ENCODE data around the gene PCA3. TPM values are rescaled to one million over a fixed set of nuclear protein-coding genes. Genes with fewer than 3 reads are reported as not detected.

The PCA3 gene
- total RNA-seq: not detected in 2 replicates
- total RNA-seq (2013): 0.19 TPM
- polyA plus RNA-seq: 0.09 TPM in 1 of 2 replicates, not detected in the other
- 0.29 TPM in 1 of 2 replicates, not detected in the other for polyA minus RNA-seq

DNA sequence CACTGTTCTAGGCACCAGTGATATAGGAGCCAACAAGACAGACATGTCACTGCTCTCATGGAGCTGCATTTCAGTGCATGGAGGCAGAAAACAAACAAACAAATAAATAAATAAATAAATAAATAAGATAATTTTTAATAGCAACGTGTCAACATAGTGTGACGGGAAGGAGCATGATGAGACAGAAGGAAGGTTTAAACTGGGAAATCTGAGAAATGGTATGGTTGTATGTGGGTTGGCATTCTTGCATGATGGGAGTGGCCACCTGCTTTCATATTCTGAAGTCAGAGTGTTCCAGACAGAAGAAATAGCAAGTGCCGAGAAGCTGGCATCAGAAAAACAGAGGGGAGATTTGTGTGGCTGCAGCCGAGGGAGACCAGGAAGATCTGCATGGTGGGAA, at the start of gene PCA3:
TSS of gene PCA3 (plus strand) at position 301 of the 400 bp plus-strand sequence.
- H2AFZ ChIP-seq (ENCODE audit: insufficient read depth, low read depth, low read length, poor library complexity, severe bottlenecking): no peak within 1 kb of the TSS
- ChIA-PET CTCF (no interaction called here), POLR2A (no interaction called here)
- no peak within 1 kb of the TSS for H3K4me2 ChIP-seq (replicated peaks; ENCODE audit: low read depth, low read length, poor library complexity, severe bottlenecking)
- no peak within 1 kb of the TSS for H3K4me3 ChIP-seq (ENCODE audit: control extremely low read depth in 1 of 5, extremely low read depth in 1 of 5, insufficient read depth in 1 of 5, low read depth in 2 of 5, low read length in 4 of 5)
- H3K79me2 ChIP-seq (ENCODE audit: control insufficient read depth, insufficient read depth, low read length): no peaks in the 10 kb centered on the region
- no peak within 1 kb of the TSS for H3K9ac ChIP-seq (ENCODE audit: low read length)
- H3K27ac ChIP-seq (ENCODE audit: low read length in 2 of 2): no peak within 1 kb of the TSS
- H3K4me1 ChIP-seq (ENCODE audit: control insufficient read depth in 2 of 2, insufficient read depth in 2 of 2, low read length in 2 of 2): peaks cover 17 to 18% of the 10 kb centered on the region in 2 donors
- no peak within 1 kb of the TSS for H3K27ac Mint-ChIP-seq
- H3K36me3 ChIP-seq (replicated peaks in 1 of 2; ENCODE audit: control extremely low read depth in 1 of 2, control insufficient read depth in 1 of 2, extremely low read depth in 1 of 2, insufficient read depth in 2 of 2, low read length in 1 of 2): no peaks in the 10 kb centered on the region
- H3K4me3 Mint-ChIP-seq: no peak within 1 kb of the TSS
- no peaks in the 10 kb centered on the region for H3K9me3 Mint-ChIP-seq (ENCODE audit: insufficient read depth)
- H3K9me3 ChIP-seq (ENCODE audit: control extremely low read depth in 1 of 3, control insufficient read depth in 2 of 3, insufficient read depth in 1 of 3, low read length in 2 of 3): no peaks in the 10 kb centered on the region
- no peaks in the 10 kb centered on the region for H4K20me1 ChIP-seq (ENCODE audit: control insufficient read depth, insufficient read depth, low read length, poor library complexity, severe bottlenecking)
- H3K4me1 Mint-ChIP-seq: peaks cover 20% of the 10 kb centered on the region
- ATAC-seq (ENCODE audit: low read depth) (no peak), DNase-seq (no peak)
- H3K27me3 ChIP-seq (replicated peaks in 1 of 4; ENCODE audit: control extremely low read depth in 1 of 4, control insufficient read depth in 3 of 4, insufficient read depth in 4 of 4, low read length in 3 of 4): no peaks in the 10 kb centered on the region
- intact Hi-C loops (cut with micrococcal nuclease): no loop called here
- TF ChIP-seq, protein P1, sequence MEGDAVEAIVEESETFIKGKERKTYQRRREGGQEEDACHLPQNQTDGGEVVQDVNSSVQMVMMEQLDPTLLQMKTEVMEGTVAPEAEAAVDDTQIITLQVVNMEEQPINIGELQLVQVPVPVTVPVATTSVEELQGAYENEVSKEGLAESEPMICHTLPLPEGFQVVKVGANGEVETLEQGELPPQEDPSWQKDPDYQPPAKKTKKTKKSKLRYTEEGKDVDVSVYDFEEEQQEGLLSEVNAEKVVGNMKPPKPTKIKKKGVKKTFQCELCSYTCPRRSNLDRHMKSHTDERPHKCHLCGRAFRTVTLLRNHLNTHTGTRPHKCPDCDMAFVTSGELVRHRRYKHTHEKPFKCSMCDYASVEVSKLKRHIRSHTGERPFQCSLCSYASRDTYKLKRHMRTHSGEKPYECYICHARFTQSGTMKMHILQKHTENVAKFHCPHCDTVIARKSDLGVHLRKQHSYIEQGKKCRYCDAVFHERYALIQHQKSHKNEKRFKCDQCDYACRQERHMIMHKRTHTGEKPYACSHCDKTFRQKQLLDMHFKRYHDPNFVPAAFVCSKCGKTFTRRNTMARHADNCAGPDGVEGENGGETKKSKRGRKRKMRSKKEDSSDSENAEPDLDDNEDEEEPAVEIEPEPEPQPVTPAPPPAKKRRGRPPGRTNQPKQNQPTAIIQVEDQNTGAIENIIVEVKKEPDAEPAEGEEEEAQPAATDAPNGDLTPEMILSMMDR (IDR thresholded peaks at IDR 0.05): no peak
- TF ChIP-seq EZH2 (IDR thresholded peaks at IDR 0.05; ENCODE audit: borderline replicate concordance, insufficient read depth, low read depth, low read length, poor library complexity, severe bottlenecking): no peak
- peaks cover 8% of the 10 kb centered on the region for H3K27me3 Mint-ChIP-seq
- 96% methylated on average over 4 of the region's 4 CpGs for WGBS (ENCODE audit: insufficient coverage)

DNA sequence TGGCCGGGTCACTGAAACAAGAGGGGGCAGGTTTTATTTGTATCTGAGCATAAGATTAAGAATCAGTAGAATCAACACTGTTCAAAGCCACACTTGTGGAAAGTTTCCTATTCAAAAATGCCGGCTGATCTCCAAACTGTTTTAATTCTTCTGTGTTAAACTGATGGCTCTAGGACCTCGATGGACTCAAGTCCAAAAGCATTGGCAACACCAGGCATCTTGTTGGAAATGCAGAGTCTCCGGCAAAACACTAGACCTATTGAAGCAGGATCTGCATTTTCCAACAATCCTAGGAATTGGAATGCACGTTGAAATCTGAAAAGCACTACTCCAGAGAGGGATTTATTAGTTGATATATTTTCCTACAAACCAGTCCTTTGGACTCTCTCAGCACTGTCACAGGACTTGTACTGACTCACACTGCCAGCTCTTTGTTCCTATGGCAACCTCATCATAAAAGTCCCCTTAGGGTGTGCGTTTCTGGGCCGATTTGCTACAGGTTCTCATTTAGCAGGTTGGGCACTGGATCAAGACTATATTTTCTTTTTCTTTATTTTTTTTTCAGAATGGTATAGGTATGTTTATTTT, 48.1 kb upstream of the PCA3 start:
- TF ChIP-seq, protein P1 (IDR thresholded peaks at IDR 0.05): no peak
- TF ChIP-seq EZH2 (IDR thresholded peaks at IDR 0.05; ENCODE audit: borderline replicate concordance, insufficient read depth, low read depth, low read length, poor library complexity, severe bottlenecking): no peak
- Histone ChIP-seq H3K27me3 (replicated peaks in 1 of 4; ENCODE audit: control extremely low read depth in 1 of 4, control insufficient read depth in 3 of 4, insufficient read depth in 4 of 4, low read length in 3 of 4) (peaks cover 0 to 5% (median 2%) of the 10 kb centered on the region in 4 experiments), H3K9ac (ENCODE audit: low read length) (no peak overlapping the region), H3K27ac (ENCODE audit: low read length in 2 of 2) (no peak overlapping the region), H4K20me1 (ENCODE audit: control insufficient read depth, insufficient read depth, low read length, poor library complexity, severe bottlenecking) (no peaks in the 10 kb centered on the region), H3K9me3 (ENCODE audit: control extremely low read depth in 1 of 3, control insufficient read depth in 2 of 3, insufficient read depth in 1 of 3, low read length in 2 of 3) (no peaks in the 10 kb centered on the region), H3K36me3 (replicated peaks in 1 of 2; ENCODE audit: control extremely low read depth in 1 of 2, control insufficient read depth in 1 of 2, extremely low read depth in 1 of 2, insufficient read depth in 2 of 2, low read length in 1 of 2) (no peaks in the 10 kb centered on the region), H2AFZ (ENCODE audit: insufficient read depth, low read depth, low read length, poor library complexity, severe bottlenecking) (no peak overlapping the region), H3K79me2 (ENCODE audit: control insufficient read depth, insufficient read depth, low read length) (no peaks in the 10 kb centered on the region), H3K4me2 (replicated peaks; ENCODE audit: low read depth, low read length, poor library complexity, severe bottlenecking) (no peak overlapping the region), H3K4me3 (ENCODE audit: control extremely low read depth in 1 of 5, extremely low read depth in 1 of 5, insufficient read depth in 1 of 5, low read depth in 2 of 5, low read length in 4 of 5) (no peak overlapping the region), H3K4me1 (ENCODE audit: control insufficient read depth in 2 of 2, insufficient read depth in 2 of 2, low read length in 2 of 2) (no peaks in the 10 kb centered on the region)
- POLR2A ChIA-PET: no interaction called here
- H3K9me3 Mint-ChIP-seq (ENCODE audit: insufficient read depth): no peaks in the 10 kb centered on the region
- 82% methylated on average over 3 of the region's 7 CpGs for WGBS (ENCODE audit: insufficient coverage)
- intact Hi-C loops (cut with micrococcal nuclease): no loop called here
- CTCF ChIA-PET: no interaction called here
- H3K27ac Mint-ChIP-seq: no peak overlapping the region
- H3K4me1 Mint-ChIP-seq: no peaks in the 10 kb centered on the region
- ATAC-seq (ENCODE audit: low read depth) (no peak), DNase-seq (no peak)
- H3K4me3 Mint-ChIP-seq: no peak overlapping the region
- H3K27me3 Mint-ChIP-seq: peaks cover 30% of the 10 kb centered on the region

Data from B cell (primary cell).